ENCODE data around the gene SEPHS2.

DNA sequence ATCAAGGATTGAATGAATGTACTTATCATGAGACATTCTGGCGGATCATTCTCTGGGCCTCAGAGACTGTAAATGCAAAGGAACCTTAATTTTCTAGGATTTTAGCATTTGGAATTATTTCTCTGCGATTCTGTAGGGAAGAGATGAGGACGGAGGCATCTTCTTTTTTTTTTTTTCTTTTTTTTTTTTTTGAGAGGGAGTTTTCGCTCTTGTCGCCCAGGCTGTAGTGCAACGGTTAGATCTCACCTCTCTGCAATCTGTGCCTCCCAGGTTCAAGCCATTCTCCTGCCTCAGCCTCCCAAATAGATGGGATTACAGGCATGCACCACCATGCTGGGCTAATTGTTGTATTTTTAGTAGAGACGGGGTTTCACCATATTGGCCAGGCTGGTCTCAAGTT, 29.0 kb upstream of the SEPHS2 start:
- TF ChIP-seq, protein P1, sequence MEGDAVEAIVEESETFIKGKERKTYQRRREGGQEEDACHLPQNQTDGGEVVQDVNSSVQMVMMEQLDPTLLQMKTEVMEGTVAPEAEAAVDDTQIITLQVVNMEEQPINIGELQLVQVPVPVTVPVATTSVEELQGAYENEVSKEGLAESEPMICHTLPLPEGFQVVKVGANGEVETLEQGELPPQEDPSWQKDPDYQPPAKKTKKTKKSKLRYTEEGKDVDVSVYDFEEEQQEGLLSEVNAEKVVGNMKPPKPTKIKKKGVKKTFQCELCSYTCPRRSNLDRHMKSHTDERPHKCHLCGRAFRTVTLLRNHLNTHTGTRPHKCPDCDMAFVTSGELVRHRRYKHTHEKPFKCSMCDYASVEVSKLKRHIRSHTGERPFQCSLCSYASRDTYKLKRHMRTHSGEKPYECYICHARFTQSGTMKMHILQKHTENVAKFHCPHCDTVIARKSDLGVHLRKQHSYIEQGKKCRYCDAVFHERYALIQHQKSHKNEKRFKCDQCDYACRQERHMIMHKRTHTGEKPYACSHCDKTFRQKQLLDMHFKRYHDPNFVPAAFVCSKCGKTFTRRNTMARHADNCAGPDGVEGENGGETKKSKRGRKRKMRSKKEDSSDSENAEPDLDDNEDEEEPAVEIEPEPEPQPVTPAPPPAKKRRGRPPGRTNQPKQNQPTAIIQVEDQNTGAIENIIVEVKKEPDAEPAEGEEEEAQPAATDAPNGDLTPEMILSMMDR (conservative IDR thresholded peaks at IDR 0.05): no peak
- no peak for TF ChIP-seq ZFX (IDR thresholded peaks at IDR 0.05)

All from C4-2B (cell line).